ENCODE measurements around the gene DUSP15.
A peak's percentile ranks its signal among the peaks of the same experiment; 100 is the strongest.
"Not testable (repeated sequence)": the region's sequence is repeated elsewhere in the genome, so short reads cannot be mapped to it uniquely, and the experiment has no call there.

DUSP15 gene

GRCh38 chr20:31869942-31870725 lies at the start of gene DUSP15, which contains the start of gene TTLL9:
TSS of gene DUSP15 (minus strand) at chr20:31870527. CDS start at chr20:31870337, 190 bp downstream.
TSS of gene TTLL9 (plus strand) at chr20:31870634. CDS start at chr20:31871127, 493 bp downstream.
- Histone ChIP-seq H3K4me1 (ENCODE audit: insufficient read depth, low read length, severe bottlenecking) (peaks cover 11% of the 10 kb centered on the region), H3F3A (ENCODE audit: insufficient read depth, low read length) (no peaks in the 10 kb centered on the region), H3K9me2 (ENCODE audit: low read depth, low read length) (no peaks in the 10 kb centered on the region), H3K4me3 (ENCODE audit: low read depth, low read length, poor library complexity, severe bottlenecking) (peak within 1 kb of the TSS; percentile 51), H2AFZ (ENCODE audit: low read length) (no peak within 1 kb of the TSS), H4K20me1 (ENCODE audit: insufficient read depth, low read length) (no peaks in the 10 kb centered on the region), H3K79me2 (ENCODE audit: insufficient read depth, low read length) (no peaks in the 10 kb centered on the region), H3K27me3 (ENCODE audit: insufficient read depth, low read length) (0 out of 2 replicates have a peak, but pooled peaks cover 11% of the 10 kb centered on the region), H3K4me2 (ENCODE audit: low read length) (peak within 1 kb of the TSS; percentile 60), H3K36me3 (ENCODE audit: insufficient read depth, low read length) (no peaks in the 10 kb centered on the region), H3K9me3 (ENCODE audit: low read length) (no peaks in the 10 kb centered on the region), H3K9ac (ENCODE audit: low read length) (no peak within 1 kb of the TSS; the same call in 1 of the 2 replicates), H3K27ac (ENCODE audit: low read depth, low read length, poor library complexity, severe bottlenecking) (no peak within 1 kb of the TSS)
- TF ChIP-seq EZH2 (IDR thresholded peaks at IDR 0.05; ENCODE audit: borderline replicate concordance, low read length) (no peak), CTCF (IDR thresholded peaks at IDR 0.05; ENCODE audit: low read length) (no peak)

GRCh38 chr20:31919410-31920155 lies 49.3 kb upstream of the DUSP15 start:
- Histone ChIP-seq H3F3A (ENCODE audit: insufficient read depth, low read length) (no peaks in the 10 kb centered on the region), H2AFZ (ENCODE audit: low read length) (no peak overlapping the region), H3K9ac (ENCODE audit: low read length) (no peak overlapping the region), H3K27me3 (ENCODE audit: insufficient read depth, low read length) (0 out of 2 replicates have a peak, but pooled peaks cover 6% of the 10 kb centered on the region), H3K9me3 (ENCODE audit: low read length) (no peaks in the 10 kb centered on the region), H3K36me3 (ENCODE audit: insufficient read depth, low read length) (no peaks in the 10 kb centered on the region), H3K4me1 (ENCODE audit: insufficient read depth, low read length, severe bottlenecking) (no peaks in the 10 kb centered on the region), H4K20me1 (ENCODE audit: insufficient read depth, low read length) (no peaks in the 10 kb centered on the region), H3K27ac (ENCODE audit: low read depth, low read length, poor library complexity, severe bottlenecking) (no peak overlapping the region), H3K4me3 (ENCODE audit: low read depth, low read length, poor library complexity, severe bottlenecking) (no peak overlapping the region), H3K9me2 (ENCODE audit: low read depth, low read length) (no peaks in the 10 kb centered on the region), H3K79me2 (ENCODE audit: insufficient read depth, low read length) (no peaks in the 10 kb centered on the region), H3K4me2 (ENCODE audit: low read length) (no peak overlapping the region)
- TF ChIP-seq CTCF (IDR thresholded peaks at IDR 0.05; ENCODE audit: low read length) (no peak), EZH2 (IDR thresholded peaks at IDR 0.05; ENCODE audit: borderline replicate concordance, low read length) (no peak)

- no peak for TF ChIP-seq CTCF (IDR thresholded peaks at IDR 0.05; ENCODE audit: low read length)
- no peak for TF ChIP-seq EZH2 (IDR thresholded peaks at IDR 0.05; ENCODE audit: borderline replicate concordance, low read length)
- H4K20me1 ChIP-seq (ENCODE audit: insufficient read depth, low read length) = no peaks in the 10 kb centered on the region
- no peaks in the 10 kb centered on the region for H3K36me3 ChIP-seq (ENCODE audit: insufficient read depth, low read length)
- no peaks in the 10 kb centered on the region for H3K4me1 ChIP-seq (ENCODE audit: insufficient read depth, low read length, severe bottlenecking)
- H3K27me3 ChIP-seq (ENCODE audit: insufficient read depth, low read length) = 0 out of 2 replicates have a peak, but pooled peaks cover 6% of the 10 kb centered on the region
- H3K9me3 ChIP-seq (ENCODE audit: low read length) = no peaks in the 10 kb centered on the region
- no peaks in the 10 kb centered on the region for H3F3A ChIP-seq (ENCODE audit: insufficient read depth, low read length)
- H3K9ac ChIP-seq (ENCODE audit: low read length) = no peak overlapping the region
- H2AFZ ChIP-seq (ENCODE audit: low read length) = no peak overlapping the region
- H3K4me3 ChIP-seq (ENCODE audit: low read depth, low read length, poor library complexity, severe bottlenecking) = no peak overlapping the region
- H3K4me2 ChIP-seq (ENCODE audit: low read length) = no peak overlapping the region
- H3K27ac ChIP-seq (ENCODE audit: low read depth, low read length, poor library complexity, severe bottlenecking) = no peak overlapping the region
- H3K9me2 ChIP-seq (ENCODE audit: low read depth, low read length) = no peaks in the 10 kb centered on the region
- no peaks in the 10 kb centered on the region for H3K79me2 ChIP-seq (ENCODE audit: insufficient read depth, low read length)
These were observed 48.3 kb upstream of the DUSP15 start for GRCh38 chr20:31918466-31919105.

- not testable (repeated sequence) for H3K4me1 ChIP-seq (ENCODE audit: insufficient read depth, low read length, severe bottlenecking); H3K4me3 ChIP-seq (ENCODE audit: low read depth, low read length, poor library complexity, severe bottlenecking); H3K4me2 ChIP-seq (ENCODE audit: low read length); H3K27me3 ChIP-seq (ENCODE audit: insufficient read depth, low read length); H3K27ac ChIP-seq (ENCODE audit: low read depth, low read length, poor library complexity, severe bottlenecking); H3K9me2 ChIP-seq (ENCODE audit: low read depth, low read length); H3K9ac ChIP-seq (ENCODE audit: low read length); H4K20me1 ChIP-seq (ENCODE audit: insufficient read depth, low read length); H3K9me3 ChIP-seq (ENCODE audit: low read length); H3K36me3 ChIP-seq (ENCODE audit: insufficient read depth, low read length); H2AFZ ChIP-seq (ENCODE audit: low read length); H3K79me2 ChIP-seq (ENCODE audit: insufficient read depth, low read length); H3F3A ChIP-seq (ENCODE audit: insufficient read depth, low read length)
These were observed 47.7 kb upstream of the DUSP15 start for GRCh38 chr20:31917962-31918412.
